H54 (cell line): ENCODE results near the gene APBA2.
"Not testable (repeated sequence)": the region's sequence is repeated elsewhere in the genome, so short reads cannot be mapped to it uniquely, and the experiment has no call there.

Experiments
- DNase-seq: peaks from one replicate; pipeline ENCODE4 v3.0.0; 2011; ENCODE audit warnings: low spot score, mixed read lengths; ENCODE audit not compliant: insufficient read length
- FAIRE-seq: peaks from 3 replicates; lab custom pipeline; 2011; peaks lifted over from hg19 to GRCh38; lab: Jason Lieb, UNC
- POLR2A ChIP-seq: IDR thresholded peaks from 2 replicates; pipeline ENCODE4 v1.6.1; 2011; ENCODE audit warnings: low read depth, mild to moderate bottlenecking, low read length

Gene APBA2

GRCh38 chr15:29021857-29022256 lies 136.1 kb downstream of the APBA2 start:
- FAIRE-seq (no peak), DNase-seq (no peak)
- TF ChIP-seq POLR2A = no peak

DNA sequence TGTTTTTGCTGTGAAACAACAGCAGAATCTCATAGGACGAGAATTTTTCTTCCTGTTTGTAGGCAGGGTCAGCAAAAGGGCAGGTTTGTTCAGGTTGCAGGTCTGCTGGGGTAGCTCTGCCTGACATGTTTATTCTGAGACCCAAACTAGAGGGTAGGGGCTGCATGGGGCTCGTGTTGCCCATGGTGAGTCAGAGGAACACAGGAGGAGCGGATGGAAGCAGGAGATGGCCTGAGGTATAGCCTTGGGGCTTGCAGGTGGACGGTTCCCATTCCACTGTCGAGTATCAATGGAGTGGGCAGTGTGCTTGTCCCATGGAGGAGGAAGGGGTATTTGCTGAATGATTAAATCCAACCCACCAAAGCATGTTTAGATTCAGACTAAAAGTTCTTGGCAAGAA lies 138.9 kb downstream of the APBA2 start:
- DNase-seq (no peak), FAIRE-seq (no peak)
- TF ChIP-seq POLR2A = no peak

DNA sequence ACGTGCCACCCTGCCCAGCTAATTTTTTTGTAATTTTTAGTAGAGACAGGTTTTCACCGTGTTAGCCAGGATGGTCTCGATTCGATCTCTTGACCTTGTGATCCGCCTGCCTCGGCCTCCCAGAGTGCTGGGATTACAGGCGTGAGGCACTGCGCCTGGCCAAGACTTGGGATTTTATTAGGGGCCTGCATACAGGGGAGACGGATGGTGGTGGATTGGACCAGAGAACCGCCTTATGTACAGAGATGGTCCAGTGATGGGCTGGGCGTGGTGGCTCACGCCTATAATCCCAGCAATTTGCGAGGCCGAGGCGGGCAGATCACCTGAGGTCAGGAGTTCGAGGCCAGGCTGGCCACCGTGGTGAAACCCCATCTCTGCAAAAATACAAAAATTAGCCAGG lies 139.6 kb downstream of the APBA2 start:
- DNase-seq, FAIRE-seq: not testable (repeated sequence)

GRCh38 chr15:29028158-29028557 lies 142.4 kb downstream of the APBA2 start:
- not testable (repeated sequence) for FAIRE-seq, DNase-seq

DNA sequence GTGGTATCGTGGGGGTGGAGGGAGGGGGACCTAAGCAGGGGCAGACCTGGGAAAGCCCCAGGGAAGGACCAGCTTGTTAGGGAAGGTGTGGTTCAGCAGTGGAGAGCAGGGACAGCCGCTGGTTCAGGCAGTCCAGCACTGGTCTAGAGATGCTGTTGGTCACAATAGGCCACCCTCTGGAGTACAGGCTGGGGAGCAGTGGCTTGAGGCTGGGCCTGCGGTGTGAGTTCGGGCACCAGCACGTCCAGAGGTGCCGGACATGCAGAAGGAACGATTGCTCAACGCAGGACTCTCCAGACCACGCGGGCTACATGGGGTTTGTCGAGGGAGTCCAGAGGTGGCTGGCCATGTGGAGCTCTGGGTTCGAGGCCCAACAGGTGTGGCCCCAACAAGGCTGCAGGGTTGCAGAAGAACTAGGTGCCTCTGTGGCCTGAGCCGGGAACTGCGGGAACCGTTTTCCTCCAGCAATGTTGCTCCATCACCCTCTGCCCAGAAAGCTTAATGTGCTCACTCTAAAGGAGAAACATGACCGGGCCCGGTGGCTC lies 143.9 kb downstream of the APBA2 start:
- no peak for TF ChIP-seq POLR2A
- no peak for DNase-seq
- FAIRE-seq = no peak

- DNase-seq = no peak
- FAIRE-seq = no peak
Observed at GRCh38 chr15:29031502-29032228, 145.9 kb downstream of the APBA2 start.

GRCh38 chr15:29032229-29032625 lies 146.5 kb downstream of the APBA2 start:
- FAIRE-seq = no peak
- DNase-seq = no peak
- TF ChIP-seq POLR2A = no peak

More at GRCh38 chr15:29031502-29032228, 145.9 kb downstream of the APBA2 start:
- no peak for TF ChIP-seq POLR2A

DNA sequence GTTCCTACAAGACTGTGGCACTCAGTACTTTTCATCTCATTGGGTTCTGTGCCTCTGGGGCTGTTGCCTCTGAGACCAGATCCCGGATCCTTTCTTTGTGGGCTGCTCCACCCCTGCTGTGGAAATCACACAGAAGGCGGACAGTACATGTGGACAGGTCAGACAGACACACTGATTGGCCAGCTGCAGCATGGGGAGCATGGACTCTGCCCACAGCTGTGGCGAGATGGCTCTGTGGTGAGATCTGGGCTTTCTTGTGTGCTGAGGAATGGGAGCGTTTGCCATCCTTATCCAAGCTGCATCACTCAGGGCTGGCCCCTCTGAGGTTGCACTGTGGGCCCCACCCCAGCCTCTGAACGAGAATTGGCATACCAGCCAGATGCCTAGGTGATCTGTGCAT lies 147.0 kb downstream of the APBA2 start:
- DNase-seq (no peak), FAIRE-seq (no peak)
- no peak for TF ChIP-seq POLR2A

DNA sequence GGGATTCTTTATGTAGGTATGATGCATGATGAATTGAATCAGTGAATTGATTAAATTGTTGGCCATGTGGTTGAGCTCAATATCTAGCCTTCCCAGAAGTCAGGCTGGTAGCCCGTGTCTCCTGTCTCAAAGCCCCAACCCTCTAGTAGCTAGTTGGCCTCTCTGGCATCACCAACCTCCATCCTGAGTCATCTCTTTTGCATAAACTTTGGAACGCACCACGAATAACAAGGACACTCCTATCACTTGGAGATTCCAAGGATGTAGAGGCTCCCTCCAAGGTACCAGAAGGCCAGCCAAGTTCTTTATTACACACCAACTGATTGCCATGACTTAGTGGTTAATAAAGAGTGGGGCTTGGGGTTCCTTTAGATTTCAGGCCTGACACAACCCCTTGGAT lies 148.4 kb downstream of the APBA2 start:
- FAIRE-seq = no peak
- TF ChIP-seq POLR2A = no peak
- no peak for DNase-seq

GRCh38 chr15:29034593-29035335 lies 149.0 kb downstream of the APBA2 start:
- DNase-seq (no peak), FAIRE-seq (no peak)
- no peak for TF ChIP-seq POLR2A

DNA sequence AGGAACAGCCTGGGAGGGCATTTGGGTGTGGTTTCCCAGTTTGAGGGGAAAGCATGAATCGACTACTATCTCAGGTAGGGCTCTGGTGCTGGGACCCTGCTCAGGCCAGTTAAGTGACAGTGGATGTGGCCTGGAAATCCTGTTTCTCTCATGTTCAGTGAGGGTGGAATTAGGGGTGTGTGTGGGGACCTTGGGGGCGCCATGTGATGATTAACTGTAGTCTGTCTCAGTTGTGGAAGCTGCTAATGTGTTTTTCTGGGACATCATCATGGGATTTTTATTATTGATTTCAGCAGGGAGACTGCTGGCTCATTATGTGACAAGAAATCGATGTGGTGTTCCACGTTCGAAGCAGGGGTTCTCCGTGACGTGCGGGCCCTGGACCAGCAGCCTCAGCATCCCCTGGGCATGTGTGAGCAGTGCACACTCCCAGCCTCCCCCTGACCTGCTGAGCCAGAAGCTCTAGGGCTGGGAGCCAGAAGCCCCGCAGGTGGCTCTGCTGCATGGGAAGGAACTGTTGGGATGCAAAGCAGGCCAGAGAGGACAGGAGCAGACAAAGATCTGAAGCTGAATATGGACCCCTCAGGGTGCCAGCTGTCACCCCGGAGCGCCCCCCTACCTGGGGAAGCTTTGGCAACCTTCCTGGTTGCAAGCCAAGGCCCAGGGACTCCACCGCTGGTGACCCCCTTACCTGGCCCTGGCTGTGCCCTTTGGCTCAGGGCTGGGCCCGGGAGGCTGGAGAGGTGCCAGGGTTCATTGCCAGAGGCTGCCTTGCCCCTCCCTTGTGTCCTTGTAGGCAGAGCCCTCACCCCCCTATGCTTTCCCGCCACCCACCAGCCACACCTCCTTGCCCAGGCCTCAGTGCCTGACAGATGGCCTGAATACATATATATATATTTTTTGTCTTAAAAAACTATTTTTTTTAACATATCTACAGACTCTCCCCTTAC lies 149.8 kb downstream of the APBA2 start:
- TF ChIP-seq POLR2A = no peak
- DNase-seq (no peak), FAIRE-seq (no peak)

DNA sequence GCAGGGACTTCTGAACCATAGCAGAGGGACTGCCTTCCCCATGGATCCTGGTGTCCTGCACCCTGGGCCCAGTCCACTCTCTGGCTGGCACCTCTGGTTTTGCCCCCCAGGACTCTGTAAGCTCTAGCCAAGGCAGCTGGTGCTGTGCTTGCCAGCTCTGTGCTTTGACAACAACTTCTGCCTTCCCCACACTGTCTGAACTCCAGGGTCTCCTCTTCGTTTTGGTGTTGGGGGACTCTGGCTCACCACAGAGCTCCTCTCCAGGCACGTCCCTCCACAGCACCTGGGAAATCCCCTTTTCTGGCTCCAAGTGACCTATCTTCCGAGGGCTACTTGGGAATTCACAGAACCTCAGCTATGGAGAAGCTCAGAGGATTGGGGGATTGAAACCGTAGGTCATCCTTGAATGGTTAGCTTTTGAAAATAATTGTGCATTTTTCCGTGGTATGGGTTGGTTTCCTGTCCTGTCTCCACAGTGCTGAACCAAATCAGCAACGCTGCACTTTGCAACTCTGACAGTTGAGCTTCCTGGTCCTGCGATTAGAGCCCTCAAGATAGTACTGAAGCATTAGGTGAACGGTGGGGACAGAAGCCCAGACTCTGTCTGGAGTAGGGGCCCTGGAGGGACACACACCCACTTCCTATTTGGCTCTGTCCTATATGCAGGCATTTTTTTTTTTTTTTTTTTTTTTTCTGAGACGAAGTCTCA lies 152.4 kb downstream of the APBA2 start:
- FAIRE-seq = no peak
- no peak for DNase-seq
- TF ChIP-seq POLR2A = no peak
